Loucy (cell line): ENCODE results near the gene APBA1.

ENCODE experiments used
- H2AFZ ChIP-seq: fragments of 200-600 bp; sonication (generic); 2 replicates; pipeline ENCODE4 v1.6.0; 2016; ENCODE audit warnings: antibody characterized with exemption, mild to moderate bottlenecking, low read length, moderate library complexity
- H3F3A ChIP-seq: fragments of 200-600 bp; 2 replicates; pipeline ENCODE4 v1.6.0; 2016; ENCODE audit warnings: antibody characterized with exemption, low read depth, mild to moderate bottlenecking
- H3K27me3 ChIP-seq: fragments of 200-600 bp; sonication (generic); 2 replicates; pipeline ENCODE4 v1.6.1; 2014; ENCODE audit warnings: low read length, mild to moderate bottlenecking; ENCODE audit not compliant: insufficient read depth, poor library complexity, severe bottlenecking
- H3K36me3 ChIP-seq: fragments of 200-600 bp; sonication (generic); 2 replicates; pipeline ENCODE4 v1.6.1; 2016; ENCODE audit warnings: low read length; ENCODE audit not compliant: insufficient read depth
- H3K4me1 ChIP-seq: fragments of 200-600 bp; sonication (generic); 2 replicates; pipeline ENCODE4 v1.5.1; 2014; ENCODE audit warnings: low read length, mild to moderate bottlenecking; ENCODE audit not compliant: insufficient read depth, poor library complexity, severe bottlenecking
- H3K4me2 ChIP-seq: fragments of 200-600 bp; sonication (generic); 2 replicates; pipeline ENCODE4 v1.6.0; 2014; ENCODE audit warnings: antibody characterized with exemption, low read length, low read depth, mild to moderate bottlenecking; ENCODE audit not compliant: poor library complexity, severe bottlenecking
- H3K4me3 ChIP-seq: fragments of 200-600 bp; sonication (generic); 2 replicates; pipeline ENCODE4 v1.5.1; 2014; ENCODE audit warnings: low read length, mild to moderate bottlenecking, mixed read lengths; ENCODE audit not compliant: poor library complexity, severe bottlenecking
- H3K79me2 ChIP-seq: fragments of 200-600 bp; sonication (generic); 2 replicates; pipeline ENCODE4 v1.6.1; 2014; ENCODE audit warnings: low read length; ENCODE audit not compliant: insufficient read depth
- H3K9ac ChIP-seq: fragments of 200-600 bp; sonication (generic); 2 replicates; pipeline ENCODE4 v1.6.0; 2014; ENCODE audit warnings: mild to moderate bottlenecking, low read depth, low read length, moderate library complexity; ENCODE audit not compliant: poor library complexity, severe bottlenecking
- H3K9me2 ChIP-seq: fragments of 200-600 bp; sonication (generic); replicated peaks from 2 replicates; pipeline ENCODE4 v1.6.1; 2016; ENCODE audit warnings: low read depth, low read length, mixed read lengths
- H3K9me3 ChIP-seq: fragments of 200-600 bp; sonication (generic); 2 replicates; pipeline ENCODE4 v1.6.1; 2014; ENCODE audit warnings: mild to moderate bottlenecking, antibody characterized with exemption, low read length, low read depth; ENCODE audit not compliant: insufficient read depth
- H4K20me1 ChIP-seq: fragments of 200-600 bp; sonication (generic); 2 replicates; pipeline ENCODE4 v1.6.0; 2014; ENCODE audit warnings: antibody characterized with exemption, low read length, mild to moderate bottlenecking; ENCODE audit not compliant: insufficient read depth, poor library complexity, severe bottlenecking
- CTCF ChIP-seq: fragments of 200-600 bp; sonication (generic); conservative IDR thresholded peaks from 2 replicates; pipeline ENCODE4 v1.5.1; 2014; ENCODE audit warnings: mild to moderate bottlenecking, antibody characterized with exemption, low read length
- EZH2phosphoT487 ChIP-seq: fragments of 200-600 bp; IDR thresholded peaks from 2 replicates; pipeline ENCODE4 v1.6.1; 2018; ENCODE audit warnings: antibody characterized with exemption, mild to moderate bottlenecking, moderate library complexity, borderline replicate concordance

Gene APBA1

GRCh38 chr9:69546265-69546664 lies 125.9 kb downstream of the APBA1 start:
- no peaks in the 10 kb centered on the region for H3K9me3 ChIP-seq
- H3K79me2 ChIP-seq = no peaks in the 10 kb centered on the region
- H3F3A ChIP-seq = no peaks in the 10 kb centered on the region
- no peak overlapping the region for H2AFZ ChIP-seq
- H3K36me3 ChIP-seq = no peaks in the 10 kb centered on the region
- H3K27me3 ChIP-seq = no peaks in the 10 kb centered on the region
- no peak overlapping the region for H3K4me3 ChIP-seq
- H3K9me2 ChIP-seq = no peaks in the 10 kb centered on the region
- H4K20me1 ChIP-seq = no peaks in the 10 kb centered on the region
- no peak overlapping the region for H3K9ac ChIP-seq
- H3K4me2 ChIP-seq = no peak overlapping the region
- TF ChIP-seq EZH2phosphoT487 = no peak
- peak; percentile 85 for TF ChIP-seq CTCF
- no peaks in the 10 kb centered on the region for H3K4me1 ChIP-seq

DNA sequence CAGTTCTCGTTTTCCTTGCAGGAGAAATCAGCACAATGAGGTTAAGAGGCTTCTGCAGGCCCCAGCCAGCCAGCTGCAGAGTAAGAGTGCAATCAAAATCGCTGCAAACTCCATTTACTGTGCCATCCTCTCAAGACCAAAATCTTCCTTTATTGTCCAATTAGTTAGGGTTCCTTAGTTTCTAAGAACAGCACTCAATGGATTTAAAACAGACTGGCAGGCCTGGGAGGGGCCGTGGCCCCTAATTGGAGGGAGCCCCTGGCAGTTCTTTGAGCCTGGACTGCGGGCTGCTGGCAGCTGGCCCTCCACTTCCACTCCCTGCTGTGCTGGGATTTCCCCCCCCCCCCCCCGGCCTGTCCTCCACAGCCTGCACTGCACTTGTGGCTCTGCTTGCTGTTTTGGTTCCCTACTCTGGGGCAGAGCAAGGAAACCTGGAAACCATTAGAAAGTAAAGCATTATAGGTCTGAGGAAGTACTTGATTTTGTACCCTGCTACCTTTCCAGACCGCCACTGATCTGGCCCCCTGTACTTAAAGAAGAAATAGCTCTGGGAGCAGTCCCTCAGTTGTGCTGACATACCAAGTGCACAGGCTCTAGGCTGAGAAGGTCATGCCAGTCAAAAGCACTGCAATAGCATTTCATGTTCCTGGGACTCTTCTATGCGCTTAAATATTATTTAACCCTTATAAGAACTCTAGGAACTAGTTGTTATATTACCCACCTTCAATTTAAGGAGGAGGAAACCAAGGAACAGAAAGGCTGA lies 129.0 kb downstream of the APBA1 start:
- H3K9ac ChIP-seq = no peak overlapping the region
- no peak overlapping the region for H3K4me2 ChIP-seq
- H3K36me3 ChIP-seq = no peaks in the 10 kb centered on the region
- H3K9me3 ChIP-seq = no peaks in the 10 kb centered on the region
- no peaks in the 10 kb centered on the region for H4K20me1 ChIP-seq
- H3K79me2 ChIP-seq = no peaks in the 10 kb centered on the region
- no peaks in the 10 kb centered on the region for H3K9me2 ChIP-seq
- no peaks in the 10 kb centered on the region for H3K4me1 ChIP-seq
- no peak overlapping the region; the same call in 1 of the 2 replicates for H2AFZ ChIP-seq
- H3F3A ChIP-seq = no peaks in the 10 kb centered on the region
- no peak overlapping the region for H3K4me3 ChIP-seq
- no peak for TF ChIP-seq EZH2phosphoT487
- no peaks in the 10 kb centered on the region for H3K27me3 ChIP-seq

GRCh38 chr9:69542058-69542457 lies 130.1 kb downstream of the APBA1 start:
- H2AFZ ChIP-seq = no peak overlapping the region
- H3K9me3 ChIP-seq = no peaks in the 10 kb centered on the region
- no peaks in the 10 kb centered on the region for H4K20me1 ChIP-seq
- no peaks in the 10 kb centered on the region for H3K9me2 ChIP-seq
- H3K4me1 ChIP-seq = no peaks in the 10 kb centered on the region
- no peak overlapping the region for H3K4me2 ChIP-seq
- no peaks in the 10 kb centered on the region for H3F3A ChIP-seq
- H3K79me2 ChIP-seq = no peaks in the 10 kb centered on the region
- H3K4me3 ChIP-seq = no peak overlapping the region
- H3K9ac ChIP-seq = no peak overlapping the region
- H3K27me3 ChIP-seq = no peaks in the 10 kb centered on the region
- H3K36me3 ChIP-seq = no peaks in the 10 kb centered on the region
- no peak for TF ChIP-seq EZH2phosphoT487
- no peak for TF ChIP-seq CTCF

GRCh38 chr9:69535911-69536310 lies 136.3 kb downstream of the APBA1 start:
- H3K36me3 ChIP-seq = no peaks in the 10 kb centered on the region
- H3K27me3 ChIP-seq = no peaks in the 10 kb centered on the region
- H3K79me2 ChIP-seq = no peaks in the 10 kb centered on the region
- H3K9me2 ChIP-seq = no peaks in the 10 kb centered on the region
- H3K4me1 ChIP-seq = no peaks in the 10 kb centered on the region
- H2AFZ ChIP-seq = no peak overlapping the region
- H3F3A ChIP-seq = no peaks in the 10 kb centered on the region
- TF ChIP-seq CTCF (no peak), EZH2phosphoT487 (no peak)
- H4K20me1 ChIP-seq = no peaks in the 10 kb centered on the region
- H3K9me3 ChIP-seq = no peaks in the 10 kb centered on the region
- no peak overlapping the region for H3K4me2 ChIP-seq
- H3K9ac ChIP-seq = no peak overlapping the region
- no peak overlapping the region for H3K4me3 ChIP-seq
